ENCODE data around the gene PTPRG. TPM values are rescaled to one million over a fixed set of nuclear protein-coding genes. Genes with fewer than 3 reads are reported as not detected.

Gene PTPRG
- total RNA-seq, 1 experiment from 2014 or later = 69.3 TPM

DNA sequence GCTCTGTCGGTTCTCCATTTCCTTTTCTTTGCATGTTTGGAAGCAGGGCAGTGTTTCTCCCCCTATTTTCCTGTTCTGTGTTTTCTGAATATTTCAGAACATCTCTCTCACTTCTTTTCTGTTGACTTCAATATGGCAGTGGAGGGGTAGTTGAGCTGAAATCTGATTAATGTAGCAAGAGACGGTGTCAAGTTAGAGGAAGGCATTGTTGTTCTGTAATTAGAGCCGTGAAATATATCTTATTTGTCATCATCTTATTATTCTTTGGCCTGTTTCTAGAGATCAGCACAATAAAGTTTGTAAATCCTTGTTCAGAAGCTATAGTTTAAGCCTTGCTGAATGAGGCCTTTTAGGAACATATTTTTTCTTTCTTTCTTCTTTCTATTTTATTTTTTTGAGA, 353.9 kb downstream of the PTPRG start:
- no peak overlapping the region for H2AK5ac ChIP-seq (ENCODE audit: insufficient read length, low read length)
- no peak overlapping the region for H2AFZ ChIP-seq (ENCODE audit: low read length)
- H4K20me1 ChIP-seq (ENCODE audit: control insufficient read depth, insufficient read depth, insufficient read length) = no peaks in the 10 kb centered on the region
- H2BK120ac ChIP-seq (ENCODE audit: low read depth, low read length, poor library complexity, severe bottlenecking) = no peak overlapping the region
- no peak overlapping the region for H3K27ac ChIP-seq (ENCODE audit: insufficient read length, low read depth, low read length)
- no peak overlapping the region for H3K9ac ChIP-seq (ENCODE audit: extremely low read depth, insufficient read length, low read length)
- H3K23me2 ChIP-seq (ENCODE audit: insufficient read length, low read depth, low read length, poor library complexity, severe bottlenecking) = no peaks in the 10 kb centered on the region
- H2BK20ac ChIP-seq (ENCODE audit: low read depth, low read length, poor library complexity, severe bottlenecking) = no peak overlapping the region
- no peaks in the 10 kb centered on the region for H3K36me3 Mint-ChIP-seq (ENCODE audit: insufficient read depth in 1 of 3, low read depth in 3 of 3)
- no CpG with 5 or more reads among the region's 3 CpGs for WGBS (ENCODE audit: extremely low coverage, insufficient read length, low lambda C conversion rate)
- no peak overlapping the region for H2BK12ac ChIP-seq (ENCODE audit: insufficient read length, low read depth, low read length)
- H3K14ac ChIP-seq (ENCODE audit: insufficient read depth, low read length) = no peak overlapping the region
- TF ChIP-seq, protein P1, sequence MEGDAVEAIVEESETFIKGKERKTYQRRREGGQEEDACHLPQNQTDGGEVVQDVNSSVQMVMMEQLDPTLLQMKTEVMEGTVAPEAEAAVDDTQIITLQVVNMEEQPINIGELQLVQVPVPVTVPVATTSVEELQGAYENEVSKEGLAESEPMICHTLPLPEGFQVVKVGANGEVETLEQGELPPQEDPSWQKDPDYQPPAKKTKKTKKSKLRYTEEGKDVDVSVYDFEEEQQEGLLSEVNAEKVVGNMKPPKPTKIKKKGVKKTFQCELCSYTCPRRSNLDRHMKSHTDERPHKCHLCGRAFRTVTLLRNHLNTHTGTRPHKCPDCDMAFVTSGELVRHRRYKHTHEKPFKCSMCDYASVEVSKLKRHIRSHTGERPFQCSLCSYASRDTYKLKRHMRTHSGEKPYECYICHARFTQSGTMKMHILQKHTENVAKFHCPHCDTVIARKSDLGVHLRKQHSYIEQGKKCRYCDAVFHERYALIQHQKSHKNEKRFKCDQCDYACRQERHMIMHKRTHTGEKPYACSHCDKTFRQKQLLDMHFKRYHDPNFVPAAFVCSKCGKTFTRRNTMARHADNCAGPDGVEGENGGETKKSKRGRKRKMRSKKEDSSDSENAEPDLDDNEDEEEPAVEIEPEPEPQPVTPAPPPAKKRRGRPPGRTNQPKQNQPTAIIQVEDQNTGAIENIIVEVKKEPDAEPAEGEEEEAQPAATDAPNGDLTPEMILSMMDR (conservative IDR thresholded peaks at IDR 0.05) = no peak
- peak overlapping the region in 2 of 3 experiments; percentile 17 to 33; a peak in 2 of 7 replicates for H3K27ac Mint-ChIP-seq
- no peak overlapping the region for H2BK5ac ChIP-seq (ENCODE audit: insufficient read length, low read length)
- H3K23ac ChIP-seq (ENCODE audit: insufficient read length, low read depth, low read length) = no peak overlapping the region
- H3K27me3 ChIP-seq (ENCODE audit: insufficient read depth, low read length) = no peaks in the 10 kb centered on the region
- no peak overlapping the region for H3K18ac ChIP-seq (ENCODE audit: insufficient read length, low read depth, low read length)
- H3T11ph ChIP-seq (ENCODE audit: low read length) = no peak overlapping the region
- DNase-seq = no peak
- H3K4me3 Mint-ChIP-seq = no peak overlapping the region
- H4K8ac ChIP-seq (replicated peaks; ENCODE audit: insufficient read length, low read depth, low read length) = no peak overlapping the region
- no peak overlapping the region for H3K4ac ChIP-seq (ENCODE audit: low read depth, low read length)
- H4K5ac ChIP-seq (ENCODE audit: insufficient read length, low read depth, low read length) = no peak overlapping the region
- H3K4me2 ChIP-seq (ENCODE audit: insufficient read depth, insufficient read length, low read length) = no peak overlapping the region
- peaks cover 3% of the 10 kb centered on the region for H3K79me1 ChIP-seq (ENCODE audit: insufficient read depth, low read depth, low read length, poor library complexity, severe bottlenecking)
- H3K27me3 Mint-ChIP-seq (ENCODE audit: low read depth) = no peaks in the 10 kb centered on the region
- H3K56ac ChIP-seq (ENCODE audit: insufficient read length, low read depth, low read length) = no peak overlapping the region
- no peaks in the 10 kb centered on the region for H3K9me3 ChIP-seq (ENCODE audit: control insufficient read depth, low read depth, low read length)
- H2BK15ac ChIP-seq (ENCODE audit: low read depth, low read length) = no peak overlapping the region
- H3K79me2 ChIP-seq (ENCODE audit: insufficient read depth, low read length) = peaks cover 11% of the 10 kb centered on the region; the same call in 1 of the 2 replicates
- H3K9me3 Mint-ChIP-seq = no peaks in the 10 kb centered on the region
- H3K4me1 Mint-ChIP-seq = peaks cover 66 to 74% of the 10 kb centered on the region in 2 experiments
- peaks cover 9% of the 10 kb centered on the region; the same call in 1 of the 2 replicates for H3K4me1 ChIP-seq (ENCODE audit: insufficient read depth, low read length)
- H4K91ac ChIP-seq (ENCODE audit: insufficient read length, low read depth, low read length) = no peak overlapping the region
